Gastroesophageal sphincter (tissue), 3 donors: ENCODE measurements around the gene ADAT2.

ENCODE experiments used
- POLR2A ChIP-seq, 2 donors: fragments of 450-650 bp; IDR thresholded peaks; one replicate each; pipeline ENCODE4 v1.6.1; 2017; ENCODE audit warnings: antibody characterized with exemption in 2 of 2, mild to moderate bottlenecking in 2 of 2, moderate library complexity in 1 of 2
- TF ChIP-seq, protein P1 (sequence below), 4 experiments: fragments of 200-600 bp in 2 of 4; fragments of 450-650 bp in 2 of 4; sonication (generic) in 1 of 4; IDR thresholded peaks; one replicate each; pipeline ENCODE4 v1.5.1; 2017 to 2019; ENCODE audit warnings: antibody characterized with exemption in 4 of 4, mild to moderate bottlenecking in 2 of 4, moderate library complexity in 2 of 4

DNA sequence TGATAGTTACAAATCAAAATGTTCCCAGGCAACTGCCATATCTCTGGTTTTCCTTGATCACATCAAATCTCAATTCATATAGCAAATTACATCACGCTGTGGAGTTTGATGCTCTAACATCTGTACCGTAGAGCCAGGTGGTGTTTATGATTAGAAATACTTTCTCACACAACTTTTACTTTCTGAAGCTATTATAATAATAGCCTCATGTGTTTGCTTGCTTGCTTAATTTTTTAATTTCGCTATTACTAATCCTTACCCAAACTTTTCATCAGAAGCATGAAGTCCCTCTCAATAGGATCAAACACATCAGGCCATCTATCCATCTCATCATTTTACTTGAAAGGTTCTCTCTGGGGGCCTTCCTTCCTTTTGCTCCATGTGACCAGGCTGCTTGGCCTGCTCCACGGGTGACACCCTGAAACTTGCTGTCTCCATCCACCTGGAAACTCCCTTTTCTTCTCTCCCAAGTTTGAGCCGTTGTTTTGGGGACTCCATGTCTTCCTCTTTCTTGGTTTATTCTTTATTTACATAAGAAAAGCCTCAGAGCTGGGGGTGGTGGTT, 75.4 kb downstream of the ADAT2 start:
- no peak for TF ChIP-seq POLR2A (IDR thresholded peaks at IDR 0.05)
- TF ChIP-seq, protein P1, sequence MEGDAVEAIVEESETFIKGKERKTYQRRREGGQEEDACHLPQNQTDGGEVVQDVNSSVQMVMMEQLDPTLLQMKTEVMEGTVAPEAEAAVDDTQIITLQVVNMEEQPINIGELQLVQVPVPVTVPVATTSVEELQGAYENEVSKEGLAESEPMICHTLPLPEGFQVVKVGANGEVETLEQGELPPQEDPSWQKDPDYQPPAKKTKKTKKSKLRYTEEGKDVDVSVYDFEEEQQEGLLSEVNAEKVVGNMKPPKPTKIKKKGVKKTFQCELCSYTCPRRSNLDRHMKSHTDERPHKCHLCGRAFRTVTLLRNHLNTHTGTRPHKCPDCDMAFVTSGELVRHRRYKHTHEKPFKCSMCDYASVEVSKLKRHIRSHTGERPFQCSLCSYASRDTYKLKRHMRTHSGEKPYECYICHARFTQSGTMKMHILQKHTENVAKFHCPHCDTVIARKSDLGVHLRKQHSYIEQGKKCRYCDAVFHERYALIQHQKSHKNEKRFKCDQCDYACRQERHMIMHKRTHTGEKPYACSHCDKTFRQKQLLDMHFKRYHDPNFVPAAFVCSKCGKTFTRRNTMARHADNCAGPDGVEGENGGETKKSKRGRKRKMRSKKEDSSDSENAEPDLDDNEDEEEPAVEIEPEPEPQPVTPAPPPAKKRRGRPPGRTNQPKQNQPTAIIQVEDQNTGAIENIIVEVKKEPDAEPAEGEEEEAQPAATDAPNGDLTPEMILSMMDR (IDR thresholded peaks at IDR 0.05), result no peak
